DOHH2 (cell line): ENCODE data around the gene MRC1.

ENCODE experiments used
- CTCF ChIP-seq: fragments of 200-600 bp; sonication (generic); IDR thresholded peaks from one replicate; pipeline ENCODE4 v1.5.1; 2014; ENCODE audit warnings: antibody characterized with exemption, mild to moderate bottlenecking, low read depth, low read length; ENCODE audit not compliant: poor library complexity, severe bottlenecking
- EZH2phosphoT487 ChIP-seq: fragments of 200-600 bp; sonication (generic); IDR thresholded peaks from 2 replicates; pipeline ENCODE4 v1.6.1; 2017; ENCODE audit warnings: borderline replicate concordance, mild to moderate bottlenecking, antibody characterized with exemption, low read length, moderate library complexity, mixed read lengths

DNA sequence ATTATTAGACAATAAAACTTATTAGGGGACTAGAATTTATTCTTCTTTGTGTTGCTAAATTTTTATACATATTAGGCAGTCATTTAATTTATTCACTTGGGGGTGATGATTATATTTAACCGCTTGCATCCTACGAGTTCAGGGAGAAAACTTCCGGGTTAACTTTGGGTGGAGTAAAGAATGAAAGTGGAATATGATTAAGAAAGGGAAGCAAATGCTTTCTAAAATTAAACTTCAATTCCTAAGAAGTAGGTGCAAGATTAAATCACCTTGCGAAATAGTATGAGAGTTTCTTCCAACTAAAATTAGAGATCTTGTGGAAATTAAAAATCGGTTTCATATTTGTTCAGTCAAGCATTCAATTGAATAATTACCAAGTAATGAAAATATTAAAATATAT is 33.5 kb downstream of the MRC1 start:
- TF ChIP-seq CTCF: no peak
- no peak for TF ChIP-seq EZH2phosphoT487
